MM.1S (cell line): ENCODE measurements around the gene OR10S1.

Source experiments
- CTCF ChIP-seq: fragments of 300-600 bp; sonication (generic); IDR thresholded peaks from 2 replicates; pipeline ENCODE4 v1.5.1; 2016; ENCODE audit warnings: antibody characterized with exemption, low read length, mixed read lengths
- EZH2 ChIP-seq: fragments of 300-600 bp; sonication (generic); optimal IDR thresholded peaks from 2 replicates; pipeline ENCODE3; 2017; ENCODE audit warnings: low read depth, mild to moderate bottlenecking, antibody characterized with exemption, low read length, mixed read lengths
- EZH2phosphoT487 ChIP-seq: fragments of 300-600 bp; sonication (generic); IDR thresholded peaks from 2 replicates; pipeline ENCODE4 v1.6.1; 2018; ENCODE audit warnings: antibody characterized with exemption, low read length

DNA sequence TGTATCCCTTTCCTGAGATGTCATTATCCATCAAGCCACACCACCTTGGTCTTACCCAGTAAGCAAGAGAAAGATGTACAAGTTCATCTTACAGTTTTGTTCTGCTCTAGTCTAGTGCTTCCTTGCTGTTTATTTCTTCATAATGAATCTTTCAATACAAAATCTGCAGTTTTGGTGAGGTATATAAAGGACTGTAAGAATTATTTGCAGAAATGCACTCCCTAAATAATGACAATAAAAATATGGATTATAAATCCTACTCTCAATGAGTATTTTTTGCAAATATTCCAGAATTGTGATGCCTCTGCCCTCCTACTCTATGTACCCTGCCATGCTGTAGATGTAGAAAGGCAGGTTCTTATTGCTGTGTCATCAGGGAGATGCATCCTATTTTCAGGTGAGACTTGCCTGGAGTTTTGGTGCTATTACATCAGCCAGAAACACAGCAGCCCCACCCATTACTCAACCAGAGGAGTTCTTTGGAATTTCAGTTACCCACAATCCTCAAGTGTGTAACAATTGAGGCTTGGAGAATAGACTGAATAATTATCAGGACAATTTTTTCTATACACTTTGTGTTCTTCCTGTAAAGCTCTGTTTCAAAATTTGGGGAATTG, at the start of gene OR10S1:
- TF ChIP-seq CTCF (no peak), EZH2phosphoT487 (no peak), EZH2 (no peak)
